ENCODE data around the gene SPRN. TPM values are rescaled to one million over a fixed set of nuclear protein-coding genes. Genes with fewer than 3 reads are reported as not detected.
"Not testable (repeated sequence)": the region's sequence is repeated elsewhere in the genome, so short reads cannot be mapped to it uniquely, and the experiment has no call there.

The SPRN gene
- total RNA-seq, 1 donor, result under 0.01 TPM

DNA sequence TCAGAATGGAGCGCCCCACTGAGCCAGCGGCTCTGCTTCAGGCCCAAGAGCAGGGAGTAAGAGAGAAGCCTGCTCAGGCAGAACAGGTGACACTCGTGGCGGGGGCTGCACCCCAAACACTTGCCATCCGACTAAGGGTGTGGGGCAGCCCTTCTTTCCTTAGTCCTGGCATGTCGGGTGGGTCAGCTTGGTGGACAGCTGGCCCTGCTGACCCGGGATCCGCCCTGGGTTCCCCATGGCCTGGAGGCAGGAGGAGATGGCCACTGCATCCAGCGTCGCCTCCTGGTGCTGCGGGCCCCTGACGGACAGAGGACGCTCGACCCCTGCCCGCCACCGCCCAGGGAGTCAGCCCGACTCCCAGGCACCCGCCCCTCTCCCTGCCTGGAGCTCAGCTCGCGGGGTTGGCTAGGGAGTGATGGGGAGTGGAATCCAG, 46.6 kb downstream of the SPRN start:
- H3K27me3 ChIP-seq (ENCODE audit: insufficient read depth, low read length), result no peaks in the 10 kb centered on the region
- H3K4me1 ChIP-seq (ENCODE audit: insufficient read depth, low read length), result peaks cover 42% of the 10 kb centered on the region
- no peaks in the 10 kb centered on the region for H3K9me3 ChIP-seq (ENCODE audit: low read depth, low read length)
- peak overlapping the region; percentile 61 for H3K4me3 ChIP-seq (ENCODE audit: low read length)

DNA sequence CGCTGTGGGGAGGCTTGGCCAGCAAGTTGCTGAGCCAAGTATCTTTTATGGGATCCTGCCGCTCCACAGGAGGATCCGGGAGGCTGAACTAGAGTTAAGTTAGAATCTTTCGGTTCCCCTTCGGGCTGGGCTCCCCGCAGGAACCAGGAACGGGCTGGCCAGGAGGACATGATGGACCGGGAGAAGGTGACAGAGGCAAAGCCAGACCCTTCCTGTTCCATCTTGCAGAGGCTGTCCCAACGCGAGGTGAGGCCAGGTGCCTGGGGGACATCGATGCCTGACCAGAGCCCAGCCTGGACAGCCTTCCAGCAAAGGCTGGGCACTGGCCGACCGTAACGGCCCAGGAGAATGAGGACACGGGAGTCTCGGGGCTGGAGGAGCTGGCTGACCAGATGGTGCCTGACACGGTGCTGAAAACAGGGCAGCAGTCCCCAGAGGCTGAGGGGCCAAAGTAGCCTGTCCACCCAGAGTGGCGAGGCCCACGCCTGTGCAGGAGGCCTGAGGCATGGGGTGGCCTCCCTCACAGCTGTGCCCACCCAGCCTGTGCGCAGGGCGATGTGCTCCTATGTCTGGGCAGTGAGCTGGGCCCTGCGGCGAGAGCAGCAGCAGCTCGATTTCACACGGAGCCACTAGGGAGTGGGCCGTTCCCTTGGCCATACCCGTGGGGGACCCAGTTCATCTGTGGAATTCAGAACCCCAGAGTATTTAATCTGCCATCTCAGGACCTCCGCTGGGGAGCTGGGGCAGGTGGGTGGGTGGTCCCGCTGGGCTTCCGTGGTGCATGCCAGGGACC, 47.2 kb downstream of the SPRN start:
- Histone ChIP-seq H3K4me3 (ENCODE audit: low read length) (no peak overlapping the region), H3K27me3 (ENCODE audit: insufficient read depth, low read length) (no peaks in the 10 kb centered on the region), H3K4me1 (ENCODE audit: insufficient read depth, low read length) (peaks cover 44% of the 10 kb centered on the region)

DNA sequence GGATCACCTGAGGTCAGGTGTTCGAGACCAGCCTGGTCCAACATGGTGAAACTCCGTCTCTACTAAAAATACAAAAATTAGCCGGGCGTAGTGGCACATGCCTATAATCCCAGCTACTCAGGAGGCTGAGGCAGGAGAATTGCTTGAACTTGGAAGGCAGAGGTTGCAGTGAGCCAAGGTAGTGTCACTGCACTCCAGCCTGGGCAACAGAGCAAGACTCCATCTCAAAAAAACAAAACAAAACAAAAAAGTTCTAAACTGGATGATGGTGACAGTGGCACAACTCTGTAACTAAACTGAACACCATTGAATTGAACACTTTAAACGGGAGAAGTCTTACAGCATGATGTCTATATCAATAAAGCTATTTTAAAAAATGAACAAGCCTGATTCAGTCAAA, 48.2 kb downstream of the SPRN start:
- peaks cover 42% of the 10 kb centered on the region for H3K4me1 ChIP-seq (ENCODE audit: insufficient read depth, low read length)
- H3K27me3 ChIP-seq (ENCODE audit: insufficient read depth, low read length); H3K9me3 ChIP-seq (ENCODE audit: low read depth, low read length); H3K4me3 ChIP-seq (ENCODE audit: low read length): not testable (repeated sequence)

More for the DNA sequence above, 47.2 kb downstream of the SPRN start:
- no peaks in the 10 kb centered on the region for H3K9me3 ChIP-seq (ENCODE audit: low read depth, low read length)

DNA sequence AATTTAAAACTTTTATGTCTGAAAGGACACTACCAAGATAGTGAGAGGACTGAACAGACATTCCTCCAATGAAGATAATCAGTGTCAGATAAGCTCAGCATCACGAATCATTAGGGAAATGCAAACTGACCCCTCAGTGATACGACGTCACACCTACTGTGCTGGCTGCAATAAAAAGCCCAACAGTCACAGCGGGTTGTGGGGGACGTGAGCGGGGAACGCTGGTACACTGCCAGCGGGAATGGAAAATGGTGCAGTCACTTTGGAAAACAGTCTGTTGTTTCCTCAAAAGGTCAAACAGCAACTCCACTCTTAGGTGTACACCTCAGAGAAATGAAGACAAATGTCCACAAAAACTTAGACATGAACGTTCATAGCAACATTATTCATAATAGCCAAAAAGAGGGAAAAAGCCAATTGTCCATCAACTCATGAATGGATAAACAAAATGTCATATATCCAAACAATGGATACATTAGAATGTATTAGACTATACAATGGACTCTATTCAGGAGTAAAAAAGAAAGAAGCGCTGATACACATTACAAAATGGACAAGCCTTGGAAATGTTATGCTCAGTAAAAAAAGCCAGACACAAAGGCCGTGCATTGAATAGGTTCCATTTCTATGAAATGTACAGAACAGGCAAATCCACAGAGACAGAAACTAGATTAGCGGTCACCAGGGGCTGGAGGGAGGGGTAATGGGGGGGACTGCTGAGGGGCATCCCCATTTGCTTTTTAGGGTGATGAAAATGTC, 48.9 kb downstream of the SPRN start:
- no peaks in the 10 kb centered on the region for H3K9me3 ChIP-seq (ENCODE audit: low read depth, low read length)
- peaks cover 36% of the 10 kb centered on the region for H3K4me1 ChIP-seq (ENCODE audit: insufficient read depth, low read length)
- no peaks in the 10 kb centered on the region for H3K27me3 ChIP-seq (ENCODE audit: insufficient read depth, low read length)
- H3K4me3 ChIP-seq (ENCODE audit: low read length), result no peak overlapping the region

DNA sequence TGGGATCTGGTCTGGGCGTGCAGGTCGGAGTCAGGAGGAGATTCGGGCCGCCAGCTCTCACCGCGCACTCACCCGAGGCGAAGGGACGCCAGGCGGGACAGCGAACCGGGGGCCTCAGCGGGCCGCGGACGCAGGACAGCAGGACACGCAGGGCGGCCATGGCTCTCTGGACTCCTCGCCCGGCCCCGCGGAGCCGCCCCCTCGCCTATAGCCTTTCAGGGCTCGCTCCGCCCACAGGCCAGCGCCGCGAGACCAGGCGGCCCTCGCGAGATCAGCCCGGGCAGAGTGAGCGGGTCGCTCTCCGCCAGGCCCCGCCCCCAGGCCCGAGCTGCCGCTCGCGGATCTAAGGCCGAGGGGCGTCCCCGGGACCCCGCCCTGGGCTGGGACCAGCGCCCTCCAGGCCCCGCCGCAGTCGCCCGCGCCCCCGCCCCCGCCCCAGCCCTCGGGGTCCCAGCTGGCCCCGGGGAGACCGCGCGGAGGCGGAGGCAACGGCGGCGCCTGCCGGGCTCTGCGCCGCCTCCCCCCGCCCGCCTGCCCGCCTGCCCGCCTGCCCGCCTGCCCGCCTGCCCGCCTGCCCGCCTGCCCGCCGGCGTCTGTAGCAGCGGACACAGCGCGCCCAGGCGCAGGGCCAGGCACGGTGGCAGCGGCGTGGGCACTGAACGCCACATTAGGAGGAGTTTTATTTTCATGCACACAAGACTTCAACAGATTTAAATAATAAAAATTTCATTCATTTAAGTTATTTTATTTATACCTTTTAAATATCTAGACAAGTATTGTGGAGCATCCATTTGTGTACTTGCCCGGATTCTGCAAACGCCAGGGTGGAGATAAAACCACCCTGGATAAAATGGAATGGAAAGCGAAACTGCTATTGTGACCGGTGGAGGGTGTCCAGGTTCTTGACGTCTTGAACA, 51.0 kb downstream of the SPRN start, which contains the start of gene ECHS1:
ECHS1 (minus strand) TSS at position 181 of the 917 bp plus-strand sequence; CDS start at position 160, 21 bp downstream.
- Histone ChIP-seq H3K4me3 (ENCODE audit: low read length) (peak within 1 kb of the TSS; percentile 51), H3K4me1 (ENCODE audit: insufficient read depth, low read length) (peaks cover 24% of the 10 kb centered on the region), H3K9me3 (ENCODE audit: low read depth, low read length) (no peaks in the 10 kb centered on the region), H3K27me3 (ENCODE audit: insufficient read depth, low read length) (no peaks in the 10 kb centered on the region)

DNA sequence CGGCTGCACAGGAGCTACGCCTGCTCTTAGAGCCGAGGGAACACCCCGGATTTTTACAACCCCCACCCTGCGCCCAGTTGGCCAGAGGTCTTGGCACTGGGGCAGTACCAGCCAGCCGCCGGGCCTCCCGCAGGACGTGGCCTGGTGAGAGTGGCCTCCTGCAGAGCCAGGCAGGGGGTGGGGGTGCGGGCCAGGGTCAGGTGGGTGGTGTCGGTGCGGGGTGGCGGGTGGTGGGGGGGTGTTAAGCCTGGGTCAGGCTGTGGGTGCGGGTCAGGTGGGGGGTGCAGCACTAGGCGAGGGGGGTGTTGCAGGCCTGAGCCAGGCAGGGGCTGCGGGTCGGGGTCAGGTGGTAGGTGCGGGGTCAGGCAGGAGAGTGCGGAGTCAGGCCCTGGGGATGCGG, 51.9 kb downstream of the SPRN start:
- peaks cover 15% of the 10 kb centered on the region for H3K4me1 ChIP-seq (ENCODE audit: insufficient read depth, low read length)
- no peaks in the 10 kb centered on the region for H3K27me3 ChIP-seq (ENCODE audit: insufficient read depth, low read length)
- no peak overlapping the region for H3K4me3 ChIP-seq (ENCODE audit: low read length)
- H3K9me3 ChIP-seq (ENCODE audit: low read depth, low read length), result no peaks in the 10 kb centered on the region

Other genes with a start within 250 kb of the SPRN start
- not detected for gene UTF1, start 194.4 kb downstream of the SPRN start, total RNA-seq
- gene VENTX, start 186.8 kb downstream of the SPRN start, total RNA-seq, result 2.0 TPM
- gene ADAM8, start 147.8 kb downstream of the SPRN start, total RNA-seq, result 84.9 TPM
- 54.9 TPM for gene TUBGCP2, start 115.8 kb downstream of the SPRN start, total RNA-seq
- gene ZNF511, start 115.7 kb downstream of the SPRN start, total RNA-seq, result 16.8 TPM
- 0.73 TPM for gene CALY, start 87.7 kb downstream of the SPRN start, total RNA-seq
- not detected for gene PRAP1, start 77.3 kb downstream of the SPRN start, total RNA-seq
- gene FUOM, start 66.6 kb downstream of the SPRN start, total RNA-seq, result 7.1 TPM
- gene ECHS1, start 51.3 kb downstream of the SPRN start, total RNA-seq, result 13.5 TPM
- 1.9 TPM for gene PAOX, start 45.4 kb downstream of the SPRN start, total RNA-seq
- gene MTG1, start 30.5 kb downstream of the SPRN start, total RNA-seq, result 14.9 TPM
- 1.5 TPM for gene SCART1, start 29.3 kb upstream of the SPRN start, total RNA-seq
- gene CYP2E1, start 102.7 kb upstream of the SPRN start, total RNA-seq, result 0.42 TPM
- not detected for gene SYCE1, start 141.0 kb upstream of the SPRN start, total RNA-seq
- gene FRG2B, start 202.2 kb upstream of the SPRN start, total RNA-seq, result not detected

All from mononuclear cell (primary cell).